Thyroid gland (tissue), 4 donors: ENCODE measurements around the gene DGKZ.
A peak's percentile ranks its signal among the peaks of the same experiment; 100 is the strongest.

Experiments used
- CTCF ChIP-seq, 6 experiments: fragments of 200-600 bp in 3 of 6; fragments of 450-650 bp in 3 of 6; sonication (generic) in 3 of 6; IDR thresholded peaks; one replicate each; pipeline ENCODE4 v1.5.1; 2016 to 2019; ENCODE audit warnings: antibody characterized with exemption in 6 of 6, mild to moderate bottlenecking in 2 of 6, inconsistent platforms in 1 of 6, moderate library complexity in 1 of 6
- POLR2A ChIP-seq, 2 donors: fragments of 450-650 bp; IDR thresholded peaks; one replicate each; pipeline ENCODE4 v1.6.1; 2017; ENCODE audit warnings: antibody characterized with exemption in 2 of 2, mild to moderate bottlenecking in 2 of 2, moderate library complexity in 1 of 2

GRCh38 chr11:46346886-46347636 lies at the start of gene DGKZ:
- TF ChIP-seq POLR2A (IDR thresholded peaks at IDR 0.05) (peak in 1 of 2 donors; percentile 65), CTCF (IDR thresholded peaks at IDR 0.05) (peak in 5 of 6 experiments; percentile 34 to 100 (median 99))
